Erythroblast (primary cell): ENCODE measurements around the gene TRABD2B.

Experiments
- GATA1 ChIP-seq: IDR thresholded peaks from 2 replicates; pipeline ENCODE4 v1.6.1; 2011; ENCODE audit warnings: low read depth, mild to moderate bottlenecking, control low read depth, low read length, moderate library complexity
- POLR2A ChIP-seq: IDR thresholded peaks from 2 replicates; pipeline ENCODE4 v1.6.1; 2011; ENCODE audit warnings: mild to moderate bottlenecking, low read length

DNA sequence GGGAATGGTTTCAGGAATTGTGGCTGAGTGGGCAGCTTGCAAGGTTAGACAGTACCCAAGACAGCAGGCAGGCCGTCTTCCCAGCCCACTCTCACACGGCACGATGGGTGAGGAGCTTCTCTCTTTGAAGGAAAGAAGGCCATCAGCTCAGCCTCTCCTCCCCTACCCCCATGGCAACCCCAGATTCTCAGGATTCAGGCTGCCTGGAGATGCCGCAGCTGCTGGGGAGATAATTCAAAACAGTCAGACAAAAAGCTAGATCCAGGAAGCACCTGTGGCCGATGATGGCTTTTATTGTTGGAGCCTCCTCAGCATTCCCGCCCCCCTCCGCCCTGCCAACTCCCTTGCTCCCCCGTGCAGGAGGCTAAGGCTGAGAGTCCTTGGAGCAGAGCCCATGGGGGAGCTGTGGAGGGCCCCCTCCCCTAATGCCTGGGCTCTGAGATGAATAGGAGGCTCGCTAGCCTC, 220.5 kb downstream of the TRABD2B start:
- TF ChIP-seq POLR2A: no peak
- no peak for TF ChIP-seq GATA1
